Stimulated activated CD4-positive, alpha-beta T cell treated with anti-CD3 and anti-CD28 coated beads, Interleukin-1b, Interleukin-23, amount 100 ng/mL, for 4 hours (primary cell): ENCODE measurements around the gene ARL15.
"Not testable (repeated sequence)": the region's sequence is repeated elsewhere in the genome, so short reads cannot be mapped to it uniquely, and the experiment has no call there.

Source experiments
- DNase-seq, 2 donors: peaks; one replicate each; pipeline ENCODE4 v3.0.0-alpha.2; 2020; ENCODE audit warnings: low read depth in 2 of 2

ARL15 gene

DNA sequence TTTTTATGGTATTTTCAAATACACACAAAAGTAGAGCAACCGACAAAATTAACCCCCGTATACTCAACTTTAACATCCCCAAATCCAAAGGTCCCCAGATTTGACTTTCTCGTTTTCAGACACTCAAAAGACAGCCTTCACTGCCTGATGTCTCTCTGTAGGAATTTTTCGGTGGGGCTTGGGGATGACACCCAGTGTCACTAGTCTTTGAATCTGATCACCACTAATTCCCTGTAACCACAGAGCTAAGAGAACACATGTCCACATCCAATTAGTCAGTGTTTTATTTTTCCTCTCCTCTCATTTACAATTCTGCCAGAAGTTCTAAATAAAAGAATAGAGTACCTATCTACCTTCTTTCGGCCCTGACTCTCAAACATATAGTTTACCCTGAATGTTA lies 324.6 kb downstream of the ARL15 start:
- no peak for DNase-seq

GRCh38 chr5:53984971-53985370 lies 325.4 kb downstream of the ARL15 start:
- no peak for DNase-seq

GRCh38 chr5:53983568-53984460 lies 326.6 kb downstream of the ARL15 start:
- DNase-seq, result no peak

GRCh38 chr5:53982319-53982718 lies 328.1 kb downstream of the ARL15 start:
- not testable (repeated sequence) for DNase-seq

GRCh38 chr5:53980061-53980460 lies 330.3 kb downstream of the ARL15 start:
- DNase-seq, result no peak

- DNase-seq, result no peak
These were observed 336.4 kb downstream of the ARL15 start for GRCh38 chr5:53974021-53974420.

GRCh38 chr5:53972314-53972713 lies 338.1 kb downstream of the ARL15 start:
- no peak for DNase-seq

- DNase-seq, result no peak
These were observed 338.8 kb downstream of the ARL15 start for GRCh38 chr5:53971551-53971950.

DNA sequence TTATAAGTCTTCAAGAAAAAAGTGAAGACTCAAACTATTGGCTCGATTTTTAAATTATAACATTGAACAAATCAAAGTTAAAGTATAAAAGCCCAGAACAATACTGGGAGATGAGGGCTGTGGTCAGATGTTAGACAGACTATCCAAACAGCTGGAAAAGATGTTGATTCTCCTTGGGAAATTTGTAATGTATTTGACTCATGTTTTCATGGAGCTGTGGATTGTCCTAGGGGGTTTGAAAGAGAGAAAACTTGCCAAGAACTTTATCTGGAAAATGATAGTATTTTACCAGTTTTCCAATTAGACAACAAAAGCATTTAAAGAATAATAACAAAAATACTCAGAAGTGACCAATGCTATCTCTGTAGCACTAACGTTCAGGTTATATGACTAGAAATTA lies 339.2 kb downstream of the ARL15 start:
- DNase-seq, result no peak

GRCh38 chr5:53970475-53970874 lies 339.9 kb downstream of the ARL15 start:
- no peak for DNase-seq

GRCh38 chr5:53969176-53969730 lies 341.1 kb downstream of the ARL15 start:
- DNase-seq, result no peak

DNA sequence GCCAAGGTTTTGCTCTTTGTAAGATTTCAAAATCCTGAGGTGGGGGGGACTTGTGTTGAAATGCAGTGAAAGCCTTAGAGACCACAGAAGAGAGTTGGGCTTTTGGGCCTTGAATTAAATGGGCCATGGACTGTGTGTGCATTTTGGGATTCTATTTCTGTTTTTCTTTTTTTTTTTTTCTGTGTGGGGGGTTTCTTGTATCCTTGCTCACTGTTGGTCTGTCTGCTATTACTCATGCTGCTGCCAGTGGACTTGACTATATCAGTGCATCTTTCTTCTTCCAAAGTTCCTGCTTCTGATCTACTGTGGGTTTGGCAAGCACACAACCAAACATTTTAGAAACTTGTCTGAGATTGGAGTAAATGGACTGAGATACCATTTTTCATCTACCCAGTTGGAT lies 344.9 kb downstream of the ARL15 start:
- no peak for DNase-seq

DNA sequence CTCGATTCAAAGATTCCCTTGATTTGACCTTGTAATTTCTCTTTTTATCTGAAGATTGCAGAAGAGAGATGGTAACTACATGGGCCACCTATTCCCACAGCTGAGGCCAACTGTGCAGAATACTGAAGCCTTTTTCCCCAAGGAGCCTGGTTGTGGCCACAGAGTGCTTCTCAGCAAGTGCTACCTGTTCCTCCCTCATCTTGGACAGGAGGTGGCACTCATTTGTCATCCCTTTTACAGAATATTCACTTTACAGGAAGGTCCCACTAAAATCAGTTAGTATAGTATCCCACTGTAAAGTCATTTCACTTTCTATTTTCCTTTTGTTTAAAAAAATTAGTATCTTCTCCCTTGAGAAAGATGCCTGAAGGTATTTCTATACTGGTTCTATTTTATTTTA lies 346.4 kb downstream of the ARL15 start:
- DNase-seq, result no peak

GRCh38 chr5:53962306-53962705 lies 348.1 kb downstream of the ARL15 start:
- no peak for DNase-seq

GRCh38 chr5:53956632-53957031 lies 353.7 kb downstream of the ARL15 start:
- DNase-seq, result no peak

GRCh38 chr5:53956196-53956595 lies 354.2 kb downstream of the ARL15 start:
- DNase-seq, result no peak

- no peak for DNase-seq
These were observed 359.8 kb downstream of the ARL15 start for GRCh38 chr5:53950621-53951020.

GRCh38 chr5:53948598-53948997 lies 361.8 kb downstream of the ARL15 start:
- no peak for DNase-seq

DNA sequence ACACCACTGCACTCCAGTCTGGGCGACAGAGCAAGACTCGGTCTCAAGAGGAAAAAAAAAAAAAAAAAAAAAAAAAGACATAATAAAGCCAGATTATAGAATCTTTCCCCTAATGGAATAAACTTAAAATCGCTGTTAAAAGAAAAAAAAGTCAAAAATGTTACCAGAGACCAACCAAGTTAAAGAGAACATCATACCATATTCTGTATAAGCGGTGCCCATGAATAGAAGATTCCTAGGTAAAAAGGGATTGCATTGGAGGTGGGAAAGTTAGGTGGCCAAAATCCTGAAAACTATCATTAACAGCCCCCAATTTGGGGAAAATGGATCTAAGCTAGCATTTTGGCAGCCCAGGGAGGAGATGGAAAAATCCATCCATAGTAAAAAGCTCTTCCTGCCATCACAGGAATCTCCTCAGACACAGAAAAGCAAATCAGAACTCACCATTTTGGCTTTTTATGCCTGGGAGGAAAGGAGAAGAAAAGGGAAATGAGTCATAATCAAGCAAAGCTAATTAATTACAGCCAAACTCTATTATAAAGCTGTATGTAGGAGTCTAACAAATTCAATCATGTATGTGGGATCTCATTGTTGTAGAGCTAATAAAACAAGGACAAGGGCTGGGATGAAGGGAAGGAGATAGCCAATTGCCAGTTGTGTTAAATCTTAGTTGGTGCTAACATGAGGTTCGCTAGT lies 363.8 kb downstream of the ARL15 start:
- no peak for DNase-seq

DNA sequence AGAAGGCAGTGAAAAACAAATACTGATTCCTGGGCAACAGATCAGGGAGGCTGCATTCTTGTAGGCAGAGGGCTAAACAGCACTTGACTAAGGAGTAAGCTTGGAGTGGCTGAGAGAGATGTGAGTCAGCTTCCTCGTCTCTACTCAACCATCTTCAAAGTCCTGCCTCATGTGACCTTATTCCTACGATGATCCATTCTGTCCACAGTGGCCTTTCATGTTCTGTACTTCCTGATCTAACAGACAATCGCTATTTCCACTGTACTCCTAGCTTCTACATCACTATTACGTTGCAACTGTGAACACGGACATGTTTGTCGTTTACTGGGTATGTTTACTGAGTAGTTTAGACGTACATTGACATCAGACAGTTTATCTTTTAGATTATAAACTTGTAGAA lies 365.4 kb downstream of the ARL15 start:
- no peak for DNase-seq

GRCh38 chr5:53943938-53944337 lies 366.4 kb downstream of the ARL15 start:
- DNase-seq, result no peak

- no peak for DNase-seq
These were observed 367.6 kb downstream of the ARL15 start for GRCh38 chr5:53942724-53943123.

DNA sequence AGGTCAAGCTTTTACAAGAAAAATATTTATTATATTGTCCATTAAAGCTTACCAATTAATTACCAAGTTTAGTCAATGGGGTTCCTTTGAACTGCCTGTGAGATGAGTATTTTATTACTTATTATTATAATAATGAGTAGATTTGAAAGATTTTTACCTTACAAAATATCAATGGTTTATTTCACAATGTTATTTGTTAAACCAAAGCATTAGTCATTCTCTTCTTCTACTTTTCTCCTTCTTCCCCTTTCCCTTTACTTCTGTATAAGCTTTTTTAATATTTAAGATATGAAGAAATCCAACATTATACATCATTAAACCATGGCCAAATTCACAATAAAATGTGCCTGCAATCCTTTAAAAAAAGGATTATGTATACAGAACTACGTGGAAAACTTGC lies 369.5 kb downstream of the ARL15 start:
- no peak for DNase-seq
